ENCODE measurements around the gene THAP12.

DNA sequence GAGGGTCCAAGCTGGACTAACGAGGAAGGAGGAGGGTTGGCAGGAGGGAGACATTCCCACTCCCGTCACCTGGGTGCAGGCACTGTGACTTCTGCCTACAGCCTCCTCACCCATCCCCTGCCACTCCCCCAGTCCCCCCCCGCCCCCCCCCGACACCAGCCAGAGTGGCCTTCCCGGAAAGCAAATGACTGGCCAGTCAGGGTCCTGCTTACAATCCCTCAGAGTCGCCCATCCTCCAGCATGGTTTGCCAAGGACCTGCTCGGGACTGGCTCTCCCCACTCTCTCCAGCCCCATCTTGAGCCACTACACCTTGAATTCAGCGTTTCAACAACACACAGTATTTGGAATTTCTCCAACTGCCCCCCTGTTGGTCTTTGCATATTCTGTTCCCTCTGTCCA lies 59.6 kb downstream of the THAP12 start:
- TF ChIP-seq, protein P1, sequence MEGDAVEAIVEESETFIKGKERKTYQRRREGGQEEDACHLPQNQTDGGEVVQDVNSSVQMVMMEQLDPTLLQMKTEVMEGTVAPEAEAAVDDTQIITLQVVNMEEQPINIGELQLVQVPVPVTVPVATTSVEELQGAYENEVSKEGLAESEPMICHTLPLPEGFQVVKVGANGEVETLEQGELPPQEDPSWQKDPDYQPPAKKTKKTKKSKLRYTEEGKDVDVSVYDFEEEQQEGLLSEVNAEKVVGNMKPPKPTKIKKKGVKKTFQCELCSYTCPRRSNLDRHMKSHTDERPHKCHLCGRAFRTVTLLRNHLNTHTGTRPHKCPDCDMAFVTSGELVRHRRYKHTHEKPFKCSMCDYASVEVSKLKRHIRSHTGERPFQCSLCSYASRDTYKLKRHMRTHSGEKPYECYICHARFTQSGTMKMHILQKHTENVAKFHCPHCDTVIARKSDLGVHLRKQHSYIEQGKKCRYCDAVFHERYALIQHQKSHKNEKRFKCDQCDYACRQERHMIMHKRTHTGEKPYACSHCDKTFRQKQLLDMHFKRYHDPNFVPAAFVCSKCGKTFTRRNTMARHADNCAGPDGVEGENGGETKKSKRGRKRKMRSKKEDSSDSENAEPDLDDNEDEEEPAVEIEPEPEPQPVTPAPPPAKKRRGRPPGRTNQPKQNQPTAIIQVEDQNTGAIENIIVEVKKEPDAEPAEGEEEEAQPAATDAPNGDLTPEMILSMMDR (IDR thresholded peaks at IDR 0.05; ENCODE audit: insufficient read depth, low read depth, low read length): no peak
- TF ChIP-seq EZH2 (IDR thresholded peaks at IDR 0.05; ENCODE audit: insufficient read depth, low read length): no peak

Data from astrocyte (in vitro differentiated cells and primary cell).